Erythroblast (primary cell): ENCODE data around the gene LRBA.

Experiments used
- GATA1 ChIP-seq: IDR thresholded peaks from 2 replicates; pipeline ENCODE4 v1.6.1; 2011; ENCODE audit warnings: low read depth, mild to moderate bottlenecking, control low read depth, low read length, moderate library complexity
- POLR2A ChIP-seq: IDR thresholded peaks from 2 replicates; pipeline ENCODE4 v1.6.1; 2011; ENCODE audit warnings: mild to moderate bottlenecking, low read length

- no peak for TF ChIP-seq POLR2A
- no peak for TF ChIP-seq GATA1
Observed at GRCh38 chr4:150942539-150942938, 72.5 kb downstream of the LRBA start.
